ENCODE measurements around the gene KCNC3.
A peak's percentile ranks its signal among the peaks of the same experiment; 100 is the strongest.

Gene KCNC3

DNA sequence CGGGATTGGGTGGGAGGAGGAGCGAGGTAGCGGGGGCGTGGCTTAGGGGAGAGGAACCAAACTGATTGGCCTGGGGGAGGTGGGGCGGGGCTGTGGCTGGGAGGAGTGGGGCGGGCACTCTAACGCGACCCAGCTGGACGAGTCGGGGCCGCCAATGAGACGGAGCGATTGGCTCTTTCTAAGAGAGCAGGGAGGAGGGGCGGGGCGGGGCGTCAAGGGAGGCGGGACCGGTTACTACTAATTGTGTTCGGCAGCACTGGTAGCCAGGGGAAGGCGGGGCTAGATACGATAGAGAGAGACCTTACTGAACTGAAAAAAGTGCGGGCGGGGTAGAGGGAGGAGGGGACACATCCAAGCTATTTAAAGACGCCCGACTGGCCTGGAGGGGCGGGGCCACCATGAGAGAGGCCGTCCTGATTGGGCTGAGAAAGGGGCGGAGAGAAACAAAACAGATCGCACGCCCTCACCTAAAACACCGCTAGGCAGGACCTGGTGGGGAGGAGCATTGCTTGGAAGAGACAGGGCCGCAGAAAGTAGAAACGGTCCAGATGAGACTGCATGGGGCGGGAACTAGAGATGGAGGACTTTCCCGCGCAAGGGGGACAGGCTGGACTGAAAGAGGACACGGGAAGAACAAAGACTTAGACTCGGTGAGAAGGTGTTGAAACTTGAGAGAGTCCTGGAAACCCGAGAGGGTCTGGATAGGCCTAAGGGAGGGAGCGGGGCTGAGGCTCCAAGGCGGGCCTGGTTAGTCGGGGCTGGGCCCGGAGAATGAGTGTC, at the start of gene KCNC3 (continued):
- TF ChIP-seq, protein P1, sequence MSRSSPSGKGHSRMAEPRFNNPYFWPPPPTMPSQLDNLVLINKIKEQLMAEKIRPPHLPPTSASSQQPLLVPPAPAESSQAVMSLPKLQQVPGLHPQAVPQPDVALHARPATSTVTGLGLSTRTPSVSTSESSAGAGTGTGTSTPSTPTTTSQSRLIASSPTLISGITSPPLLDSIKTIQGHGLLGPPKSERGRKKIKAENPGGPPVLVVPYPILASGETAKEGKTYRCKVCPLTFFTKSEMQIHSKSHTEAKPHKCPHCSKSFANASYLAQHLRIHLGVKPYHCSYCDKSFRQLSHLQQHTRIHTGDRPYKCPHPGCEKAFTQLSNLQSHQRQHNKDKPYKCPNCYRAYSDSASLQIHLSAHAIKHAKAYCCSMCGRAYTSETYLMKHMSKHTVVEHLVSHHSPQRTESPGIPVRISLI (tag by site-specific recombination; IDR thresholded peaks at IDR 0.05), result no peak
- no peak for TF ChIP-seq ZNF521 (tag by site-specific recombination; IDR thresholded peaks at IDR 0.05)
- TF ChIP-seq, protein P2, sequence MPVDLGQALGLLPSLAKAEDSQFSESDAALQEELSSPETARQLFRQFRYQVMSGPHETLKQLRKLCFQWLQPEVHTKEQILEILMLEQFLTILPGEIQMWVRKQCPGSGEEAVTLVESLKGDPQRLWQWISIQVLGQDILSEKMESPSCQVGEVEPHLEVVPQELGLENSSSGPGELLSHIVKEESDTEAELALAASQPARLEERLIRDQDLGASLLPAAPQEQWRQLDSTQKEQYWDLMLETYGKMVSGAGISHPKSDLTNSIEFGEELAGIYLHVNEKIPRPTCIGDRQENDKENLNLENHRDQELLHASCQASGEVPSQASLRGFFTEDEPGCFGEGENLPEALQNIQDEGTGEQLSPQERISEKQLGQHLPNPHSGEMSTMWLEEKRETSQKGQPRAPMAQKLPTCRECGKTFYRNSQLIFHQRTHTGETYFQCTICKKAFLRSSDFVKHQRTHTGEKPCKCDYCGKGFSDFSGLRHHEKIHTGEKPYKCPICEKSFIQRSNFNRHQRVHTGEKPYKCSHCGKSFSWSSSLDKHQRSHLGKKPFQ (tag by site-specific recombination; IDR thresholded peaks at IDR 0.05), result no peak
- no peak for TF ChIP-seq KLF7 (tag by site-specific recombination; IDR thresholded peaks at IDR 0.05; ENCODE audit: borderline replicate concordance)
- no peak for TF ChIP-seq SETDB1 (IDR thresholded peaks at IDR 0.05; ENCODE audit: insufficient read length, low read length)
- TF ChIP-seq SCRT1 (tag by site-specific recombination; IDR thresholded peaks at IDR 0.05; ENCODE audit: borderline replicate concordance), result no peak
- no peak for TF ChIP-seq ZNF311 (tag by site-specific recombination; IDR thresholded peaks at IDR 0.05; ENCODE audit: borderline replicate concordance)
- no peak for TF ChIP-seq ZNF843 (tag by site-specific recombination; IDR thresholded peaks at IDR 0.05)
- no peak for TF ChIP-seq ZNF654 (tag by site-specific recombination; IDR thresholded peaks at IDR 0.05; ENCODE audit: low read depth)
- no peak for TF ChIP-seq ZNF560 (tag by site-specific recombination; IDR thresholded peaks at IDR 0.05; ENCODE audit: borderline replicate concordance)
- TF ChIP-seq ZNF10 (tag by site-specific recombination; IDR thresholded peaks at IDR 0.05), result no peak
- TF ChIP-seq MEIS1 (CRISPR knock-in tag; IDR thresholded peaks at IDR 0.05; ENCODE audit: borderline replicate concordance), result no peak
- TF ChIP-seq ZNF555 (tag by site-specific recombination; conservative IDR thresholded peaks at IDR 0.05), result no peak
- TF ChIP-seq ZNF629 (tag by site-specific recombination; IDR thresholded peaks at IDR 0.05), result no peak; the same call in 1 of the 2 replicates
- TF ChIP-seq, protein P3, sequence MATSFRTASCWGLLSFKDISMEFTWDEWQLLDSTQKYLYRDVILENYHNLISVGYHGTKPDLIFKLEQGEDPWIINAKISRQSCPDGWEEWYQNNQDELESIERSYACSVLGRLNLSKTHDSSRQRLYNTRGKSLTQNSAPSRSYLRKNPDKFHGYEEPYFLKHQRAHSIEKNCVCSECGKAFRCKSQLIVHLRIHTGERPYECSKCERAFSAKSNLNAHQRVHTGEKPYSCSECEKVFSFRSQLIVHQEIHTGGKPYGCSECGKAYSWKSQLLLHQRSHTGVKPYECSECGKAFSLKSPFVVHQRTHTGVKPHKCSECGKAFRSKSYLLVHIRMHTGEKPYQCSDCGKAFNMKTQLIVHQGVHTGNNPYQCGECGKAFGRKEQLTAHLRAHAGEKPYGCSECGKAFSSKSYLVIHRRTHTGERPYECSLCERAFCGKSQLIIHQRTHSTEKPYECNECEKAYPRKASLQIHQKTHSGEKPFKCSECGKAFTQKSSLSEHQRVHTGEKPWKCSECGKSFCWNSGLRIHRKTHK (tag by site-specific recombination; IDR thresholded peaks at IDR 0.05), result no peak
- TF ChIP-seq ZNF48 (tag by site-specific recombination; IDR thresholded peaks at IDR 0.05), result no peak
- TF ChIP-seq ZNF174 (tag by site-specific recombination; IDR thresholded peaks at IDR 0.05), result no peak
- TF ChIP-seq ZNF585B (tag by site-specific recombination; IDR thresholded peaks at IDR 0.05), result no peak
- no peak for TF ChIP-seq ZBTB7A (tag by site-specific recombination; IDR thresholded peaks at IDR 0.05; ENCODE audit: low read depth)
- no peak for TF ChIP-seq TRIM28 (IDR thresholded peaks at IDR 0.05; ENCODE audit: borderline replicate concordance, low read length)
- TF ChIP-seq ZNF433 (tag by site-specific recombination; IDR thresholded peaks at IDR 0.05; ENCODE audit: low read depth), result no peak
- TF ChIP-seq, protein P4, sequence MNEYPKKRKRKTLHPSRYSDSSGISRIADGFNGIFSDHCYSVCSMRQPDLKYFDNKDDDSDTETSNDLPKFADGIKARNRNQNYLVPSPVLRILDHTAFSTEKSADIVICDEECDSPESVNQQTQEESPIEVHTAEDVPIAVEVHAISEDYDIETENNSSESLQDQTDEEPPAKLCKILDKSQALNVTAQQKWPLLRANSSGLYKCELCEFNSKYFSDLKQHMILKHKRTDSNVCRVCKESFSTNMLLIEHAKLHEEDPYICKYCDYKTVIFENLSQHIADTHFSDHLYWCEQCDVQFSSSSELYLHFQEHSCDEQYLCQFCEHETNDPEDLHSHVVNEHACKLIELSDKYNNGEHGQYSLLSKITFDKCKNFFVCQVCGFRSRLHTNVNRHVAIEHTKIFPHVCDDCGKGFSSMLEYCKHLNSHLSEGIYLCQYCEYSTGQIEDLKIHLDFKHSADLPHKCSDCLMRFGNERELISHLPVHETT (tag by site-specific recombination; IDR thresholded peaks at IDR 0.05), result no peak
- no peak for TF ChIP-seq ZNF138 (tag by site-specific recombination; IDR thresholded peaks at IDR 0.05; ENCODE audit: borderline replicate concordance)
- no peak for TF ChIP-seq ZNF426 (tag by site-specific recombination; IDR thresholded peaks at IDR 0.05)
- TF ChIP-seq ZNF133 (tag by site-specific recombination; IDR thresholded peaks at IDR 0.05), result no peak
- no peak for TF ChIP-seq ZNF223 (tag by site-specific recombination; IDR thresholded peaks at IDR 0.05)
- TF ChIP-seq ZSCAN23 (tag by site-specific recombination; IDR thresholded peaks at IDR 0.05), result no peak
- no peak for TF ChIP-seq RBAK (tag by site-specific recombination; IDR thresholded peaks at IDR 0.05)
- no peak for TF ChIP-seq TCF7L2 (IDR thresholded peaks at IDR 0.05; ENCODE audit: borderline replicate concordance, low read depth, low read length)
- TF ChIP-seq KLF9 (tag by site-specific recombination; IDR thresholded peaks at IDR 0.05; ENCODE audit: low read depth), result peak; percentile 52; the same call in 1 of the 2 replicates
- TF ChIP-seq, protein P5, sequence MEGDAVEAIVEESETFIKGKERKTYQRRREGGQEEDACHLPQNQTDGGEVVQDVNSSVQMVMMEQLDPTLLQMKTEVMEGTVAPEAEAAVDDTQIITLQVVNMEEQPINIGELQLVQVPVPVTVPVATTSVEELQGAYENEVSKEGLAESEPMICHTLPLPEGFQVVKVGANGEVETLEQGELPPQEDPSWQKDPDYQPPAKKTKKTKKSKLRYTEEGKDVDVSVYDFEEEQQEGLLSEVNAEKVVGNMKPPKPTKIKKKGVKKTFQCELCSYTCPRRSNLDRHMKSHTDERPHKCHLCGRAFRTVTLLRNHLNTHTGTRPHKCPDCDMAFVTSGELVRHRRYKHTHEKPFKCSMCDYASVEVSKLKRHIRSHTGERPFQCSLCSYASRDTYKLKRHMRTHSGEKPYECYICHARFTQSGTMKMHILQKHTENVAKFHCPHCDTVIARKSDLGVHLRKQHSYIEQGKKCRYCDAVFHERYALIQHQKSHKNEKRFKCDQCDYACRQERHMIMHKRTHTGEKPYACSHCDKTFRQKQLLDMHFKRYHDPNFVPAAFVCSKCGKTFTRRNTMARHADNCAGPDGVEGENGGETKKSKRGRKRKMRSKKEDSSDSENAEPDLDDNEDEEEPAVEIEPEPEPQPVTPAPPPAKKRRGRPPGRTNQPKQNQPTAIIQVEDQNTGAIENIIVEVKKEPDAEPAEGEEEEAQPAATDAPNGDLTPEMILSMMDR (tag by site-specific recombination; IDR thresholded peaks at IDR 0.05), result no peak
- TF ChIP-seq, protein P6, sequence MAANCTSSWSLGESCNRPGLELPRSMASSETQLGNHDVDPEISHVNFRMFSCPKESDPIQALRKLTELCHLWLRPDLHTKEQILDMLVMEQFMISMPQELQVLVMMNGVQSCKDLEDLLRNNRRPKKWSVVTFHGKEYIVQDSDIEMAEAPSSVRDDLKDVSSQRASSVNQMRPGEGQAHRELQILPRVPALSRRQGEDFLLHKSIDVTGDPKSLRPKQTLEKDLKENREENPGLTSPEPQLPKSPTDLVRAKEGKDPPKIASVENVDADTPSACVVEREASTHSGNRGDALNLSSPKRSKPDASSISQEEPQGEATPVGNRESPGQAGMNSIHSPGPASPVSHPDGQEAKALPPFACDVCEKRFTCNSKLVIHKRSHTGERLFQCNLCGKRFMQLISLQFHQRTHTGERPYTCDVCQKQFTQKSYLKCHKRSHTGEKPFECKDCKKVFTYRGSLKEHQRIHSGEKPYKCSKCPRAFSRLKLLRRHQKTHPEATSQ (tag by site-specific recombination; IDR thresholded peaks at IDR 0.05), result no peak

All from HEK293 (cell line).